Aorta (tissue), 5 donors: ENCODE data around the gene SSH3. TPM values are rescaled to one million over a fixed set of nuclear protein-coding genes. Genes with fewer than 3 reads are reported as not detected.
A peak's percentile ranks its signal among the peaks of the same experiment; 100 is the strongest.
"Not testable (repeated sequence)": the region's sequence is repeated elsewhere in the genome, so short reads cannot be mapped to it uniquely, and the experiment has no call there.

Experiments
- ATAC-seq: fragments of 200-7000 bp; cut with Tn5 transposase; one replicate; pipeline ENCODE4 v1.9.1; 2022; ENCODE audit warnings: moderate library complexity; ENCODE audit not compliant: low FRiP score
- DNase-seq, 2 donors: peaks; one replicate each; pipeline ENCODE4 v3.0.0-alpha.2; 2020
- H3K27ac ChIP-seq, 2 donors: one replicate each; pipeline ENCODE4 v1.5.1; 2013; ENCODE audit warnings: low read length in 2 of 2, mild to moderate bottlenecking in 2 of 2, moderate library complexity in 2 of 2, control low read depth in 1 of 2, inconsistent platforms in 1 of 2, low read depth in 1 of 2
- H3K27me3 ChIP-seq, 2 donors: one replicate each; pipeline ENCODE4 v1.6.1; 2013; ENCODE audit warnings: control low read depth in 1 of 2, low read length in 1 of 2, mild to moderate bottlenecking in 1 of 2, moderate library complexity in 1 of 2; ENCODE audit not compliant: insufficient read depth in 2 of 2, control insufficient read depth in 1 of 2
- H3K36me3 ChIP-seq, 2 donors: one replicate each; pipeline ENCODE4 v1.6.1; 2013; ENCODE audit warnings: control low read depth in 1 of 2, low read length in 1 of 2, mild to moderate bottlenecking in 1 of 2; ENCODE audit not compliant: insufficient read depth in 2 of 2, control insufficient read depth in 1 of 2
- H3K4me1 ChIP-seq, 2 donors: one replicate each; pipeline ENCODE4 v1.6.1; 2013; ENCODE audit warnings: low read length in 2 of 2, control low read depth in 1 of 2, mild to moderate bottlenecking in 1 of 2, moderate library complexity in 1 of 2; ENCODE audit not compliant: insufficient read depth in 2 of 2, control insufficient read depth in 1 of 2
- H3K4me3 ChIP-seq, 2 donors: one replicate each; pipeline ENCODE4 v1.5.1; 2013; ENCODE audit warnings: low read length in 2 of 2, control low read depth in 1 of 2, mild to moderate bottlenecking in 1 of 2
- H3K9me3 ChIP-seq: one replicate; pipeline ENCODE4 v1.6.1; 2013; ENCODE audit warnings: mild to moderate bottlenecking, low read length; ENCODE audit not compliant: control insufficient read depth
- WGBS, 2 donors: extraction: QIAGEN DNeasy Blood & Tissue Kit; methylation state at CpG; one replicate each; pipeline ENCODE4 v1.1.7; 2013; 5-methylcytosine and 5-hydroxymethylcytosine counted together
- intact Hi-C, 2 donors: fragments of 100-400 bp; cut with DNase I; formaldehyde crosslinking; loops; one replicate each; pipeline versions ENCODE4 v1.14.2 to v1.15.0; 2022
- polyA plus RNA-seq, 2 donors: library from polyadenylated mRNA; stranded (reverse); fragments of 200-250 nt; gene quantifications; one replicate each; pipeline ENCODE4 v1.2.3, GENCODE V29; 2013
- total RNA-seq, 2 donors: library from RNA; stranded (reverse); fragmentation: NEBNext Ultra II Directional; extraction: Animal tissue kit (Norgen Biotek cat#: 25700); gene quantifications; one replicate each; pipeline ENCODE4 v1.2.1, GENCODE V29; 2021
- donor health status: healthy with polysubstance abuse.
- donor health status: Bipolar disorder and iron deficiency.
- donor health status: DM: no; HTN: no; CAD: no.
- donor health status: DM: no; HTN: no; CAD: no.
- donor health status: DM: yes; HTN: yes; CAD: no.

Gene SSH3
- total and polyA plus RNA-seq, 4 donors, result 13.3 to 37.0 (median 25.7) TPM

DNA sequence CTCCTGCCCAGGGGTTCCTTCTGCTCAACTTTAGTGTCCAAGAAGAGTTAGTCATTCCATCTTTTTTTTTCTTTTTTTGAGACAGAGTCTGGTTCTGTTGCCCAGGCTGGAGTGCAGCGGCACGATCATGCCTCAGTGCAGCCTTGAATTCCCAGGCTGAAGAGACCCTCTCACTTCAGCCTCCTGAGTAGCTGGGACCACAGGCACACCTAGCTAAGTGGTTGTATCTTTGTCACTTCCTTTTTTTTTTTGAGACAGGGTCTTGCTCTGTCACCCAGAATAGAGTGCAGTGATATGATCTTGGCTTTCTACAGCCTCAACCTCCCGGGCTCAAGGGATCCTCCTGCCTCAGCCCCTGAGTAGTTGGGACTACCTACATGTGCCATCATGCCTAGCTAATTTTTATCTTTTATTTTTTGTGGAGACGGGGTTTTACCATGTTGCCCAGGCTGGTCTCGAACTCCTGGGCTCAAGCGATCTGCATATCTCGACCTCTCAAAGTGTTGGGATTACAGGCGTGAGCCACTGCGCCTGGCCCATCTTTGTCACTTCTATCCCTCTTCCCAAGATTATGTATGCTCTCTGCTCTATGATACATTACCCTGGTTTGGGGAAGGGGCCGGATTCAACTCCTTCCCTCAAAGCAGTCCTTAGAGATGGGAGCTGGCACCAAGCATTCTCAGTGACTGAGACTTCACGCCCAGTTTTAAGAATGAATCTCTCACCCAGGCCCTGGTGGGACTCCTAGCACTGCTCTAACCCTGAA lies 10.0 kb downstream of the SSH3 start:
- Histone ChIP-seq H3K27me3 (no peaks in the 10 kb centered on the region), H3K27ac (no peak overlapping the region), H3K36me3 (no peaks in the 10 kb centered on the region), H3K4me3 (no peak overlapping the region), H3K4me1 (no peaks in the 10 kb centered on the region), H3K9me3 (no peaks in the 10 kb centered on the region)
- DNase-seq (no peak), ATAC-seq (no peak)
- WGBS, 2 donors, result 83 to 84% methylated on average over 11 of the region's 11 CpGs
- intact Hi-C loops, result no loop called here

DNA sequence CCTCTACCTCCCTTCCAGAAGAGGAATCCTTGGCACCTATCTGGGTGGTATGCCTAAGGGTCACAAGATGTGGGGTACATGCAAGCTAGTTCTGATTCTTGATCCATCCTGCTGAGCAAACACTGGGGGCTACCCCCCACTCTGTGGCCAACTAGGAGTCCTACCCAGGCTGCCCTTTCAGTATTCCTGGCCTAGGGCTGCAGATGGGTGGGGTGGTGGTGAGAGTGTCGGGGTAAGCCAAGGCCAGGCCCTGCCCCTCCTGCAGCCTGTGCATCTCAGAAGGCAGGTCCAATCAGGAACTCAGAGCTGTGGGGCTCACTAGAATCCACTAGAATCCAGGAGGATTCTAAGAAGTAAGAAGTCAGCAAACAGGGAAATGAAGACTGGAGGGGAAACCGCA lies 10.9 kb downstream of the SSH3 start:
- no peak for ATAC-seq
- Histone ChIP-seq H3K9me3 (no peaks in the 10 kb centered on the region), H3K36me3 (no peaks in the 10 kb centered on the region), H3K4me3 (no peak overlapping the region), H3K27ac (no peak overlapping the region), H3K27me3 (no peaks in the 10 kb centered on the region), H3K4me1 (no peaks in the 10 kb centered on the region)
- no peak for DNase-seq
- intact Hi-C loops, result no loop called here
- 84 to 86% methylated on average over 2 of the region's 2 CpGs for WGBS, 2 donors

DNA sequence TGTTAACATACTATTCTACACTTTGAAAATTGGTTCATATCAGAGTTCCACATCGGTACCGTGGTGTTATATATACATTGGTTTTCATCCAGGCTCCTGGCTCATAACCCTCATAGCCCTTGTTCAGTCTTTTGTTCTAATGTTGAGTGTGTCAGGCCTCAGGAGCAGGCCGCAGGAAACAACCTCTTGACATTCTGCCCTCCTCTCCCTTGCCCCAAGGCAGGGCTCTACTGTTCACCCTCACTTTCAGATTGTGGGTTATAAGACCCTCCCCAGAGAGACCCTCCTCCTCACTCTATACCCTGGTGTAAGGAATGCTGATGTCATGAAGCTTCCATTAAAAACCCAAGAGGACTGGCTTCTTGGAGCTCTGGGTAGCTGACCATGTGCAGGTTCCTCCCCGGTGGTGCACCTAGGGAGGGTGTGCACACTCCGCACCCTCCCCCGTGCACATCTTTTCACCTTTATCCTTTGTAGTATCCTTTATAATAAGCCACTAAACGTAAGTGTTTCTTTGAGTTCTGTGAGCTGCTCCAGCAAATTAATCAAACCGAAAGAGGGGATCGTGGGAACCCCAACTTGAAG lies 12.1 kb downstream of the SSH3 start:
- H3K9me3 ChIP-seq, result no peaks in the 10 kb centered on the region
- H3K27ac ChIP-seq, result no peak overlapping the region
- ATAC-seq (no peak), DNase-seq (no peak)
- intact Hi-C loops, result loop anchor here in 1 of 2 donors (5.0 kb wide), 1 partner anchor 233 kb away; no protein-coding TSS in a partner anchor
- no peaks in the 10 kb centered on the region for H3K36me3 ChIP-seq
- WGBS, 2 donors, result 72% methylated on average over 9 of the region's 9 CpGs
- H3K4me1 ChIP-seq, result no peaks in the 10 kb centered on the region
- no peak overlapping the region for H3K4me3 ChIP-seq
- H3K27me3 ChIP-seq, result no peaks in the 10 kb centered on the region

DNA sequence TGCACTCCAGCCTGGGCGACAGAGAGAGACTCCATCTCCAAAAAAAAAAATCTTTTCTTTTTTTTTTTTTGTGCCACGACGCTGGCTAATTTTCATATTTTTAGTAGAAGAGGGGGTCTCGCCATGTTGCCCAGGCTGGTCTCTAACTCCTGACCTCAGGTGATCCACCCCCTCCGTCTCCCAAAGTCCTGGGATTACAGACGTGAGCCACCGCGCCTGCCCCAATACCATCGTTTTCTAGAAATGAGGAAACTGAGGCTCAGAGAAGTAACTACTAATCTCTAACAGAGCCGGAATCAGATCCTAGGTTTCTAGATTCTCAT lies 13.5 kb downstream of the SSH3 start:
- Histone ChIP-seq H3K9me3 (no peaks in the 10 kb centered on the region), H3K4me1 (no peaks in the 10 kb centered on the region), H3K36me3 (no peaks in the 10 kb centered on the region), H3K27ac (peak overlapping the region in 1 of 2 donors; percentile 64), H3K27me3 (no peaks in the 10 kb centered on the region), H3K4me3 (peak overlapping the region; percentile 42 to 67)
- intact Hi-C loops, result loop anchor here (1.0 to 5.0 kb wide), 3 partner anchors 51 to 235 kb away; partner anchors contain the start of gene GRK2 (in 1 of the 2)
- DNase-seq (no peak), ATAC-seq (no peak)
- 0% methylated on average over 9 to 10 of the region's 10 CpGs for WGBS, 2 donors

DNA sequence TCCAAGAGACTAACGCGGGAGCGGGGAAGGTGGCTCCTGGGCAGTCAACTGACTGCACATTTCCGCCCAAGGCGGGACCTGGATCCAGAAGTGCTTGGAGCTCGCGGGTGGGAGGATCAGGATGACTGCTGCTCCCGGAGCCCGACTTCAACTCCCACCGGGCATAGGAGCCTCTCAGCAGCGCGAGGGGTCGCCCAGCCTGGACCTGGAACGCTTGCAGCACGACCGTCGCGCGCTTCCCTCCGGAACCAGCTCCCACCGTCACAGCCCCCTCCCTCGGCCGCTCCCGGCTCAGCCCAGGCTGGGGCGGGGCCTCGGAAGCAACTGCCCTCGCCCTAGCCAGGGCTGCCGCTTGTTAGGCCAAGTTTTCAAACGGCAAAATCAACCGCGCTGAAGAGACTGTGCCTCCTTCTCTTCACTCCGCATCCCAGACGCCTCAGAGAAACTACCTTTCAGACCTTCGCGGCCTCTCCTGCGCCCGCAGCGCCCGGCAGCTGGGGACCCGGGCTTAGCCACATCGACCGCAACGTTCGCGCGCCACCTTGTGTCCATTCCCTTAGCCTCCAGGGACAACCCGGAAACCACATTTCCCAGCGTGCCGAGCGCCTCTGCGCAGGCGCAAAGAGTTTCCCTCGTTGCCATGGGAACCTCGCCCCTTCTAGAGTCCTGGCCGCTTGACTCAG lies 14.0 kb downstream of the SSH3 start:
- DNase-seq (peak; percentile 97 to 99), ATAC-seq (peak; percentile 97)
- no peaks in the 10 kb centered on the region for H3K27me3 ChIP-seq
- H3K9me3 ChIP-seq, result no peaks in the 10 kb centered on the region
- WGBS, 2 donors, result 0 to 1% methylated on average over 50 to 55 of the region's 55 CpGs
- intact Hi-C loops, result loop anchor here (1.0 to 5.0 kb wide), 3 partner anchors 51 to 235 kb away; partner anchors contain the start of gene GRK2 (in 1 of the 2)
- no peaks in the 10 kb centered on the region for H3K4me1 ChIP-seq
- H3K4me3 ChIP-seq, result peak overlapping the region; percentile 45 to 67
- no peaks in the 10 kb centered on the region for H3K36me3 ChIP-seq
- H3K27ac ChIP-seq, result peak overlapping the region in 1 of 2 donors; percentile 64

DNA sequence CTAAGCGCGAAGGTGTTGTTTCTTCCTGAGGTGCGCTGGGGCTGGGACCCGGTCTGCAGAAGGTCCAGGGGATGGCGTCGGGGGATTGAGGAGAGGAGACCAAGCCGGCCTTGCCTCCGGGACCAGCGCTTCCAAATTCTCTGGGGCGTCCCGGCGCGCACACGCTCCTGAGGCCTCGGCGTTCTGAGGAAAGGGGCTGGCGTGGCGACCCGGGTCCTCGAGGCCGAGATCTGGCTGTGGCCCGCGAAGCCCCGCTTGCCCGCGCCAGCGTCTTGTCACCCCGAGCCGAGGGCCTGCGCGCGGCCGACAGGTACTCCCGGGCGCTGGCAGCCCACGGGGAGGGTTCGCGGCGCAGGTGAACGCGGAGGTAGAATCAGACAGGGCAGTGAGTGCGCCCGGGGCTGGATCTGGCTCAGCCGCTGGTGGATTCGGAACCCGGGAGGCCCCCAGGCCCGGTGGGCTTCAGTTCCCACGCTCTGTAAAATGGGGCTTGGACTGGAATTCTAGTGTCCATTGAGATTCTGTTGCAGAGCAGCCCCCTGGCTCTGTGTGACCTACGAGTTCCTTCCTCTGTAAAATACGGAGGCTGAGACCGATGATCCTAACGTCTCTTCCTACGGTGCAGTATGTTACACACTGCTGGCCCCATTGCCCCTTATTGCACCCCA lies 14.7 kb downstream of the SSH3 start:
- Histone ChIP-seq H3K4me1 (no peaks in the 10 kb centered on the region), H3K36me3 (no peaks in the 10 kb centered on the region), H3K27ac (no peak overlapping the region), H3K27me3 (no peaks in the 10 kb centered on the region), H3K4me3 (peak overlapping the region; percentile 45 to 64), H3K9me3 (no peaks in the 10 kb centered on the region)
- DNase-seq (no peak), ATAC-seq (peak; percentile 24)
- intact Hi-C loops, result loop anchor here (1.0 to 5.0 kb wide), 3 partner anchors 52 to 236 kb away; partner anchors contain the start of gene GRK2 (in 1 of the 2)
- 0 to 1% methylated on average over 45 to 53 of the region's 53 CpGs for WGBS, 2 donors

DNA sequence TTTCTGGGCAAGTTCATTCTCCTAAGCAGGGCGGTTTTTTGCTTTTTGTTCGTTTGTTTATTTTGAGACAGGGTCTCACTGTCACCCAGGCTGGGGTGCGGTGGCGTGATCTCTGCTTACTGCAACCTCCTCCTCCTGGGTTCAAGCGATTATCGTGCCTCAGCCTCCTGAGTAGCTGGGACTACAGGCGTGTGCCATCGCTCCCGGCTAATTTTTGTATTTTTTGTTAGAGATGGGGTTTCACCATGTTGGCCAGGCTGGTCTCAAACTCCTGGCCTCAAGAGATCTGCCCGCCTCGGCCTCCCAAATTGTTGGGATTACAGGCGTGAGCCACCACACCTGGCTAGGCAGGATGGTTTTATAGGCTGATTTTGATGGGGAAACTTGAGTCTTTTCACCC lies 15.5 kb downstream of the SSH3 start:
- not testable (repeated sequence) for ATAC-seq, H3K4me1 ChIP-seq, H3K27me3 ChIP-seq, H3K9me3 ChIP-seq, H3K4me3 ChIP-seq, DNase-seq, H3K27ac ChIP-seq, H3K36me3 ChIP-seq
- WGBS, 2 donors, result 90 to 93% methylated on average over 12 of the region's 12 CpGs
- intact Hi-C loops, result loop anchor here in 1 of 2 donors (5.0 kb wide), 1 partner anchor 237 kb away; no protein-coding TSS in a partner anchor

DNA sequence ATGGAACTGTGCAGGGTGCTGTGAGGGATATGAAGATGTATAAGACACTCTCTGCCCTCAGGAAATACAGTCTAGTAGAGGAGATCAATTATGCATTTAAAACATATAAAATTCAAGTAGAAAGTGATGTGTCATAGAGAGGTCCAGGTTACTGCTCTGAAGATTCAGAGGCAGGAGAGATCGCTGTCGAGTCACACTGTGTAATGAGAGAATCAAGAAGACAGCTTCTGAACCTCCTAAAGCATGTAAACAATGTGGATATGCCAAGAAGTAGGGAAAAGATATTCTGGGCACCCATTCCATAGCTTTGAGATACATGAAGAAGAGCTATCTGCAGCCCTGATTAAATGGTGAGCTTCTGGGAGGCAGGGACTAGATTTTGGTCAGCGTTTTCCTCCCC lies 16.7 kb downstream of the SSH3 start:
- WGBS, 2 donors, result 88 to 92% methylated on average over 3 of the region's 3 CpGs
- no peak overlapping the region for H3K4me3 ChIP-seq
- no peaks in the 10 kb centered on the region for H3K9me3 ChIP-seq
- no peak for DNase-seq
- H3K36me3 ChIP-seq, result no peaks in the 10 kb centered on the region
- ATAC-seq, result no peak
- H3K27me3 ChIP-seq, result no peaks in the 10 kb centered on the region
- intact Hi-C loops, result no loop called here
- no peaks in the 10 kb centered on the region for H3K4me1 ChIP-seq
- H3K27ac ChIP-seq, result no peak overlapping the region
